Panc1 (cell line): ENCODE data around the gene GDPD3. TPM values are rescaled to one million over a fixed set of nuclear protein-coding genes. Genes with fewer than 3 reads are reported as not detected.

Experiments
- ATAC-seq: fragments of 200-7000 bp; cut with Tn5 transposase; 2 replicates; pipeline ENCODE4 v1.9.1; 2020; ENCODE audit warnings: mild to moderate bottlenecking, moderate library complexity
- BruUV-seq: library from RNA; stranded (reverse); fragments of 400-500 nt; replicated peaks from 2 replicates; lab custom pipeline; 2021; lab: Mats Ljungman, UMichigan
- CTCF ChIA-PET: fragments of 300-600 bp; sonication (Branson Sonifier 250); formaldehyde crosslinking; loops from one replicate; lab custom pipeline; 2022; ENCODE audit warnings: antibody characterized with exemption; lab: Charles Lee
- POLR2A ChIA-PET: fragments of 300-600 bp; sonication (Branson Sonifier 250); formaldehyde crosslinking; loops from one replicate; lab custom pipeline; 2022; ENCODE audit warnings: antibody characterized with exemption; lab: Charles Lee
- DNase-seq: peaks from one replicate; pipeline ENCODE4 v3.0.0-alpha.2; 2010; ENCODE audit warnings: low read depth, low spot score
- H3K27ac ChIP-seq: 2 replicates; pipeline ENCODE4 v1.5.1; 2011; ENCODE audit warnings: mild to moderate bottlenecking, low read length, inconsistent platforms
- H3K27me3 ChIP-seq: fragments of 200-500 bp; sonication (Bioruptor generic); 2 replicates; pipeline ENCODE4 v1.6.0; 2014; ENCODE audit warnings: low read length, inconsistent platforms; ENCODE audit not compliant: control insufficient read depth, insufficient read depth
- H3K36me3 ChIP-seq: fragments of 200-500 bp; sonication (Bioruptor generic); 2 replicates; pipeline ENCODE4 v1.5.1; 2014; ENCODE audit warnings: inconsistent platforms, mild to moderate bottlenecking, low read length, moderate library complexity; ENCODE audit not compliant: control insufficient read depth, insufficient read depth
- H3K4me1 ChIP-seq: 2 replicates; pipeline ENCODE4 v1.5.1; 2011; ENCODE audit warnings: inconsistent platforms, mild to moderate bottlenecking, low read length, moderate library complexity; ENCODE audit not compliant: control insufficient read depth, insufficient read depth
- H3K4me3 ChIP-seq, 2 experiments: 2 replicates each; pipeline ENCODE4 v1.5.1; 2011 to 2012; ENCODE audit warnings: low read depth in 2 of 2, low read length in 2 of 2, mild to moderate bottlenecking in 2 of 2, inconsistent platforms in 1 of 2, moderate library complexity in 1 of 2
- H3K9me3 ChIP-seq: fragments of 200-500 bp; sonication (Bioruptor generic); 2 replicates; pipeline ENCODE4 v1.5.1; 2014; ENCODE audit warnings: low read depth, mild to moderate bottlenecking, inconsistent platforms, low read length, moderate library complexity; ENCODE audit not compliant: control insufficient read depth, insufficient read depth
- POLR2AphosphoS5 ChIP-seq: IDR thresholded peaks from 2 replicates; pipeline ENCODE4 v1.6.1; 2012; ENCODE audit warnings: mild to moderate bottlenecking, low read depth, low read length, moderate library complexity
- REST ChIP-seq, 2 experiments: IDR thresholded peaks; 2 replicates each; pipeline ENCODE4 v1.6.1; 2011 to 2012; ENCODE audit warnings: low read depth in 2 of 2, control low read depth in 1 of 2, low read length in 1 of 2, mild to moderate bottlenecking in 1 of 2, moderate library complexity in 1 of 2; ENCODE audit not compliant: insufficient read depth in 1 of 2
- SIN3A ChIP-seq: IDR thresholded peaks from 2 replicates; pipeline ENCODE4 v1.6.1; 2012; ENCODE audit warnings: low read depth, mild to moderate bottlenecking, low read length, moderate library complexity, borderline replicate concordance; ENCODE audit not compliant: insufficient read depth
- TCF7L2 ChIP-seq: IDR thresholded peaks from 2 replicates; pipeline ENCODE4 v1.6.1; 2011; ENCODE audit warnings: mild to moderate bottlenecking, low read depth, low read length, inconsistent platforms
- in situ Hi-C: cut with HindIII; loops from 2 replicates; pipeline ENCODE4 v1.10.0; 2016; ENCODE audit warnings: low sequenced_read_pairs, low pct_unique_long_range_greater_than_20kb
- intact Hi-C: fragments of 100-400 bp; cut with micrococcal nuclease; formaldehyde crosslinking; loops from one replicate; pipeline ENCODE4 v1.10.0; 2022; ENCODE audit not compliant: unreplicated experiment
- total RNA-seq: library from RNA; stranded (reverse); gene quantifications from one replicate; pipeline ENCODE4 v1.2.1, GENCODE V29; 2021; ENCODE audit not compliant: unreplicated experiment
- TF ChIP-seq, protein P1 (sequence below): fragments of 450-650 bp; IDR thresholded peaks from 2 replicates; pipeline ENCODE4 v1.5.1; 2017; ENCODE audit warnings: mild to moderate bottlenecking

GDPD3 gene
- total RNA-seq, 1 experiment from 2014 or later = 2.5 TPM

- ChIA-PET CTCF (interaction anchor here (0.6 kb wide), 1 partner anchor 557 kb away, joined by 3 read pairs; no protein-coding TSS in a partner anchor), POLR2A (no interaction called here)
- ATAC-seq (no peak), DNase-seq (no peak)
- intact Hi-C loops (no loop called here), in situ Hi-C loops (no loop called here)
- BruUV-seq = no TSS peak
- Histone ChIP-seq H3K27ac (no peak overlapping the region), H3K27me3 (no peaks in the 10 kb centered on the region), H3K36me3 (no peaks in the 10 kb centered on the region), H3K9me3 (no peaks in the 10 kb centered on the region), H3K4me1 (no peaks in the 10 kb centered on the region), H3K4me3 (no peak overlapping the region)
- TF ChIP-seq, protein P1, sequence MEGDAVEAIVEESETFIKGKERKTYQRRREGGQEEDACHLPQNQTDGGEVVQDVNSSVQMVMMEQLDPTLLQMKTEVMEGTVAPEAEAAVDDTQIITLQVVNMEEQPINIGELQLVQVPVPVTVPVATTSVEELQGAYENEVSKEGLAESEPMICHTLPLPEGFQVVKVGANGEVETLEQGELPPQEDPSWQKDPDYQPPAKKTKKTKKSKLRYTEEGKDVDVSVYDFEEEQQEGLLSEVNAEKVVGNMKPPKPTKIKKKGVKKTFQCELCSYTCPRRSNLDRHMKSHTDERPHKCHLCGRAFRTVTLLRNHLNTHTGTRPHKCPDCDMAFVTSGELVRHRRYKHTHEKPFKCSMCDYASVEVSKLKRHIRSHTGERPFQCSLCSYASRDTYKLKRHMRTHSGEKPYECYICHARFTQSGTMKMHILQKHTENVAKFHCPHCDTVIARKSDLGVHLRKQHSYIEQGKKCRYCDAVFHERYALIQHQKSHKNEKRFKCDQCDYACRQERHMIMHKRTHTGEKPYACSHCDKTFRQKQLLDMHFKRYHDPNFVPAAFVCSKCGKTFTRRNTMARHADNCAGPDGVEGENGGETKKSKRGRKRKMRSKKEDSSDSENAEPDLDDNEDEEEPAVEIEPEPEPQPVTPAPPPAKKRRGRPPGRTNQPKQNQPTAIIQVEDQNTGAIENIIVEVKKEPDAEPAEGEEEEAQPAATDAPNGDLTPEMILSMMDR = no peak
- TF ChIP-seq REST (IDR thresholded peaks at IDR 0.05; ENCODE audit: insufficient read depth in 1 of 2, low read depth in 2 of 2, low read length in 1 of 2) = no peak
These were observed 24.6 kb upstream of the GDPD3 start for GRCh38 chr16:30137897-30138296.

- TF ChIP-seq POLR2AphosphoS5 (no peak), TCF7L2 (no peak), SIN3A (no peak), REST (IDR thresholded peaks at IDR 0.05; ENCODE audit: insufficient read depth in 1 of 2, low read depth in 2 of 2, low read length in 1 of 2) (no peak)
- TF ChIP-seq, protein P1 = no peak
- H3K27me3 ChIP-seq = no peaks in the 10 kb centered on the region
- no peak for DNase-seq
- ChIA-PET POLR2A (no interaction called here), CTCF (no interaction called here)
- BruUV-seq = no TSS peak
- no peak overlapping the region for H3K27ac ChIP-seq
- intact Hi-C loops = no loop called here
- no peak for ATAC-seq
- no peak overlapping the region for H3K4me3 ChIP-seq
- H3K4me1 ChIP-seq = no peaks in the 10 kb centered on the region
- H3K36me3 ChIP-seq = no peaks in the 10 kb centered on the region
- no peaks in the 10 kb centered on the region for H3K9me3 ChIP-seq
- in situ Hi-C loops = no loop called here
These were observed 23.8 kb upstream of the GDPD3 start for GRCh38 chr16:30136971-30137605.
